Left lung (tissue), 10 donors: Measurements from ENCODE around the gene SH3GL3. TPM values are rescaled to one million over a fixed set of nuclear protein-coding genes. Genes with fewer than 3 reads are reported as not detected.

ENCODE experiments used
- ATAC-seq: fragments of 200-7000 bp; cut with Tn5 transposase; one replicate; pipeline ENCODE4 v1.9.1; 2020; ENCODE audit warnings: moderate library complexity
- DNase-seq, 4 donors: peaks; one replicate each; pipeline ENCODE4 v3.0.0-alpha.2; 2013 to 2020
- H3K27ac ChIP-seq, 2 donors: fragments of 200-600 bp; sonication (generic) in 1 of 2; one replicate each; pipeline versions ENCODE4 v1.5.0 to v1.8.0; 2020 to 2021
- H3K27me3 ChIP-seq, 2 donors: fragments of 200-600 bp; sonication (generic) in 1 of 2; one replicate each; pipeline versions ENCODE4 v1.5.0 to v1.8.0; 2020 to 2021
- H3K36me3 ChIP-seq, 2 donors: fragments of 200-600 bp; sonication (generic) in 1 of 2; one replicate each; pipeline versions ENCODE4 v1.5.0 to v1.8.0; 2020 to 2021
- H3K4me1 ChIP-seq, 2 donors: fragments of 200-600 bp; one replicate each; pipeline ENCODE4 v1.8.0; 2021
- H3K4me3 ChIP-seq, 2 donors: fragments of 200-600 bp; sonication (generic) in 1 of 2; one replicate each; pipeline versions ENCODE4 v1.5.0 to v1.8.0; 2020 to 2021; ENCODE audit warnings: mild to moderate bottlenecking in 1 of 2
- H3K9me3 ChIP-seq, 2 donors: fragments of 200-600 bp; sonication (generic) in 1 of 2; one replicate each; pipeline versions ENCODE4 v1.5.0 to v1.8.0; 2020 to 2021
- intact Hi-C, 2 donors: fragments of 100-400 bp; cut with DNase I; formaldehyde crosslinking; loops; one replicate each; pipeline versions ENCODE4 v1.11.2 to v1.14.2; 2022
- polyA plus RNA-seq, 6 donors: library from polyadenylated mRNA; unstranded; fragments of 120-200 nt; gene quantifications; one replicate each; pipeline ENCODE4 v1.2.1, GENCODE V29; 2013; ENCODE audit not compliant: insufficient read length in 6 of 6
- total RNA-seq, 2 donors: library from RNA; stranded (reverse); fragmentation: NEBNext Ultra II Directional; extraction: Animal tissue kit (Norgen Biotek cat#: 25700); gene quantifications; one replicate each; pipeline ENCODE4 v1.2.1, GENCODE V29; 2021
- TF ChIP-seq, protein P1 (sequence below), 2 donors: fragments of 200-600 bp; sonication (generic) in 1 of 2; IDR thresholded peaks; one replicate each; pipeline versions ENCODE4 v1.5.0 to v1.8.0; 2021; ENCODE audit warnings: antibody characterized with exemption in 2 of 2
- donor health status: DM: no; HTN: yes; CAD: no.
- donor health status: DM: no; HTN: no; CAD: no.

Gene SH3GL3
- total and polyA plus RNA-seq, 8 donors: 0.82 to 14.1 (median 11.5) TPM

- intact Hi-C loops: no loop called here
- no peaks in the 10 kb centered on the region for H3K4me1 ChIP-seq
- H3K4me3 ChIP-seq: no peak overlapping the region
- ATAC-seq (no peak), DNase-seq (no peak)
- TF ChIP-seq, protein P1, sequence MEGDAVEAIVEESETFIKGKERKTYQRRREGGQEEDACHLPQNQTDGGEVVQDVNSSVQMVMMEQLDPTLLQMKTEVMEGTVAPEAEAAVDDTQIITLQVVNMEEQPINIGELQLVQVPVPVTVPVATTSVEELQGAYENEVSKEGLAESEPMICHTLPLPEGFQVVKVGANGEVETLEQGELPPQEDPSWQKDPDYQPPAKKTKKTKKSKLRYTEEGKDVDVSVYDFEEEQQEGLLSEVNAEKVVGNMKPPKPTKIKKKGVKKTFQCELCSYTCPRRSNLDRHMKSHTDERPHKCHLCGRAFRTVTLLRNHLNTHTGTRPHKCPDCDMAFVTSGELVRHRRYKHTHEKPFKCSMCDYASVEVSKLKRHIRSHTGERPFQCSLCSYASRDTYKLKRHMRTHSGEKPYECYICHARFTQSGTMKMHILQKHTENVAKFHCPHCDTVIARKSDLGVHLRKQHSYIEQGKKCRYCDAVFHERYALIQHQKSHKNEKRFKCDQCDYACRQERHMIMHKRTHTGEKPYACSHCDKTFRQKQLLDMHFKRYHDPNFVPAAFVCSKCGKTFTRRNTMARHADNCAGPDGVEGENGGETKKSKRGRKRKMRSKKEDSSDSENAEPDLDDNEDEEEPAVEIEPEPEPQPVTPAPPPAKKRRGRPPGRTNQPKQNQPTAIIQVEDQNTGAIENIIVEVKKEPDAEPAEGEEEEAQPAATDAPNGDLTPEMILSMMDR (IDR thresholded peaks at IDR 0.05): no peak
- H3K36me3 ChIP-seq: no peaks in the 10 kb centered on the region
- H3K27ac ChIP-seq: no peak overlapping the region
- no peaks in the 10 kb centered on the region for H3K9me3 ChIP-seq
- peaks cover 0 to 41% of the 10 kb centered on the region in 2 donors for H3K27me3 ChIP-seq
These were observed 203.7 kb downstream of the SH3GL3 start for GRCh38 chr15:83650831-83651230.

- Histone ChIP-seq H3K9me3 (no peaks in the 10 kb centered on the region), H3K27ac (no peak overlapping the region), H3K4me3 (no peak overlapping the region), H3K27me3 (peaks cover 0 to 48% of the 10 kb centered on the region in 2 donors), H3K4me1 (no peaks in the 10 kb centered on the region), H3K36me3 (no peaks in the 10 kb centered on the region)
- ATAC-seq (no peak), DNase-seq (no peak)
- TF ChIP-seq, protein P1 (IDR thresholded peaks at IDR 0.05): no peak
- intact Hi-C loops: no loop called here
These were observed 204.4 kb downstream of the SH3GL3 start for GRCh38 chr15:83651541-83651940.

DNA sequence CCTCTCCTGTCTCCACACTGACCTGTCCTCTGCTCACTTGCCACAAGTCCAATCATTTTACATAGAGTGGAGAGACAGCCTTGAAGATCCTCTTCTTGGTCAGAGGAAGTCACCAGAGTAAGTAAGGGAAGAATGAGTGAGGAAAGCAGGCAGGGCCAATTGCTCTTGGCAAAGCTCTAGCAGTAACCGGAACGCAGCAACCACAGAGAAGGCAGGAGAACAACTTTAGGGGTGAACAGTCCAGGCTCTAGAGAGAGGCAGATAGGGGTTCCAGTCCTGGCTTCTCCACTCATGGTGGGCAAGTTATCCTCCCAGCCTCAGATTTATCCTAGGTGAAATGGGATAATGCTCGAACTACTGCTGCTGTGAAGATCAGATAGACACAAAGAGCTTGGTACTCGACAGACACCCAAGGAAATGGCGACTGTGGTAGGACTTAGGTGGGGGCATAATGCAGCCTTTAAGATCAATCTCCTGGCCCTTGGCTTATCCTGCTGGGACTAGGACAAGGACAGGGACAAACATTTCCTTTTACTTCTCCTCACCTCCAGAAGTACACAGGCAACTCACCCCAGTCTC, 205.6 kb downstream of the SH3GL3 start:
- no peak overlapping the region for H3K4me3 ChIP-seq
- no peak overlapping the region for H3K27ac ChIP-seq
- H3K9me3 ChIP-seq: no peaks in the 10 kb centered on the region
- intact Hi-C loops: no loop called here
- DNase-seq: no peak
- H3K36me3 ChIP-seq: no peaks in the 10 kb centered on the region
- TF ChIP-seq, protein P1 (IDR thresholded peaks at IDR 0.05): no peak
- ATAC-seq: no peak
- no peaks in the 10 kb centered on the region for H3K4me1 ChIP-seq
- H3K27me3 ChIP-seq: peaks cover 0 to 48% of the 10 kb centered on the region in 2 donors

DNA sequence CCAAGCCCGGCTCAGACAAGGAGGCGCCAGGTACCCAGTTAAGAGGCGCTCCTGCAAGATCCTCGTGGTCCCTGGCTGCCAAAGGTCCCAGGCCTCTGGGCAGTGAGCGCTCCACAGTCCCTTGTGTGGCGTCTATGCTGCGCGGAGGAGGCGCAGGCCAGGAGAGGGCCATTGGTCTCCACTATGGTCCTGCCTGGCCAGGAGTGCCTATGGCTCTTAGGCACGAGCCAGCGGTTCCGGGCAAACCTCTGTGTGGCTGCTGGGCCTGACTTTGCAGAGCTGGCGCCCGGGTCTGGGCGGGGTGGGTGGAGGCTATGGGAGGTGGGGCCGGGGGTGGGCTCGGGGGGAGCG, 206.1 kb downstream of the SH3GL3 start:
- Histone ChIP-seq H3K4me1 (no peaks in the 10 kb centered on the region), H3K27ac (no peak overlapping the region), H3K36me3 (no peaks in the 10 kb centered on the region), H3K27me3 (peaks cover 0 to 48% of the 10 kb centered on the region in 2 donors), H3K9me3 (no peaks in the 10 kb centered on the region), H3K4me3 (peak overlapping the region in 1 of 2 donors; percentile 37)
- intact Hi-C loops: no loop called here
- DNase-seq: peak in 1 of 4 donors; percentile 71
- ATAC-seq: peak; percentile 25
- TF ChIP-seq, protein P1 (IDR thresholded peaks at IDR 0.05): no peak

- H3K27ac ChIP-seq: peak within 1 kb of the TSS in 1 of 2 donors; percentile 8
- ATAC-seq (peak; percentile 73), DNase-seq (peak; percentile 56 to 90 (median 69))
- peak within 1 kb of the TSS; percentile 28 to 37 for H3K4me3 ChIP-seq
- no peaks in the 10 kb centered on the region for H3K36me3 ChIP-seq
- intact Hi-C loops: no loop called here
- TF ChIP-seq, protein P1 (IDR thresholded peaks at IDR 0.05): no peak
- H3K27me3 ChIP-seq: peaks cover 0 to 48% of the 10 kb centered on the region in 2 donors
- no peaks in the 10 kb centered on the region for H3K4me1 ChIP-seq
- no peaks in the 10 kb centered on the region for H3K9me3 ChIP-seq
These were observed 206.7 kb downstream of the SH3GL3 start, which contains the start of gene ADAMTSL3 for GRCh38 chr15:83653639-83654378. ADAMTSL3 (plus strand) TSS chr15:83654123; CDS start chr15:83655762, 1,639 bp downstream.
